GM19455 (cell line): ENCODE data around the gene GTPBP6.
"Not testable (repeated sequence)": the region's sequence is repeated elsewhere in the genome, so short reads cannot be mapped to it uniquely, and the experiment has no call there.

Experiments
- ATAC-seq: cut with Tn5 transposase; IDR thresholded peaks from one replicate; pipeline ENCODE4 v1.9.1; 2021; ENCODE audit not compliant: unreplicated experiment

Gene GTPBP6

DNA sequence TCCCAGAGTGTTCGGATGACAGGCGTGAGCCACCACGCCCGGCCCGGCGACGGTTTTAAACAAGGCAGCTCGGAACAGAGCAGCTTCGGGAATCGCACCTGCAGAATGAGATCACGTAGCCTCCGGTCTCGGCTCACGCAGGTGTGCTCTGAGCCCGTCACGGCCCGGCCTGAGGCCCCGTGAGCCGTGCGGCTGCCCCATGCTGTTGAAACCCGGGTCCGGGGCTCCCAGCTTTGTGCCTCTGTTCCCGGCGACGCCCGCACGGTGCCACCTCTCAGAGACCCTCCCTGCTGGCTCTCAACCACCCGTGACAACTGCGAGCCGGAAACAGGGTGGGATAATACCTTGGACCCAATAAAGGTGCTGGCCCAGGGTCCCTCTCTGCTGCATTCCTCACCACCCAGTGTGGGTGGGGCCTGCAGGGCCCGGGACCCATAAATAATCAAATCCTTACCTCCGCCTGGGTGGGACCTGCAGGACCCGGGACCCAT, 50.8 kb downstream of the GTPBP6 start:
- ATAC-seq: no peak

DNA sequence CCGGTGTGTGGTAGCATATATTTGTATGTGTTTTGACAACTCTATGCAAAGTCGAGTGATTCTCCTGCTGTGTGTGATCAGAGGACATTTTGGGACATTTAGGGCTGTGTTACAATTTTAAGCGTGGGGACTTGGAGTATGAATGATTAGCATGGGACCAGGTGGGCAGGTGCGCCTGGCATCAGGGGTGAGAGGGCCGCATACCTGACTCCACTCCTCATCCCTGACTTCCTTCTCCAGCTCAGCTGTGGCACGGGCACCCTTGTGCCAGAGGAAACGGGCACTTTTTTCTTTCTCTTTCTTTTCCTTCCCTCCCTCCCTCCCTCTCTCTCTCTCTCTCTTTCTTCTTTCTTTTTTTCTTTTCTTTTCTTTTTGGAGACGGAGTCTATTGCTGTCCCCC, 53.1 kb downstream of the GTPBP6 start:
- ATAC-seq: no peak

DNA sequence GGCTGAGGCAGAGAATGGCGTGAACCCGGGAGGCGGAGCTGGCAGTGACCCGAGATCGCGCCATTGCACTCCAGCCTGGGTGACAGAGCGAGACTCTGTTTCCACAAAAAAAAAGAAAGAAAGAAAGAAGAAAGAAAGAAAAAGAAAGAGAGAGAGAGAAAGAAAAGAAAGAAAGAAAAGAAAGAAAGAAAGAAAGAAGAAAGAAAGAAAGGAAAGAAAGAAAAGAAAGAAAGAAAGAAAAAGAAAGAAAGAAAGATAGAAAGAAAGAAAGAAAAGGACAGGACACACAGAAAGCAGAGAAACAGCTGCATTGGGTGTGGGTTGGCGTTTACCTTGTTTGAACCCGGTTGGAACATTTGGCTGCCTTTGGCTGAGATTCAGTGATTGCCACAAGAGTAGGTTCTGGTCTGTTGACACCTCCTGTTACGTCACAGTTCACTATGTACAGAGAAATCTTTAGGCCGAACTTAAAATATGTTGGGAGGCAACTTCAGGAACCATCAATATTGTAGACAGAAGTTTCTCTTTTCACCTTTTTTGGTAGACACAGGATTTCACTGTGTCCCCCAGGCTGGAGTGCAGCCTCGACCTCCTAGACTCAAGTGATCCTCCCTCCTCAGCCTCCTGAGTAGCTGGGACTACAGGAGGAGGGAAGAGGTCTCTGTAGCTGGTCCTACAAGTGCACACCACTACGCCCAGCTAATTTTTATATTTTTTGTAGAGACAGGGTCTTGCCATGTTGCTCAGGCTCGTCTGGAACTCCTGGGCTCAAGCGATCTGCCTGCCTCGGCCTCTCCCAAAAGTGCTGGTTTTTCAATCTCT, 53.8 kb downstream of the GTPBP6 start:
- no peak for ATAC-seq

DNA sequence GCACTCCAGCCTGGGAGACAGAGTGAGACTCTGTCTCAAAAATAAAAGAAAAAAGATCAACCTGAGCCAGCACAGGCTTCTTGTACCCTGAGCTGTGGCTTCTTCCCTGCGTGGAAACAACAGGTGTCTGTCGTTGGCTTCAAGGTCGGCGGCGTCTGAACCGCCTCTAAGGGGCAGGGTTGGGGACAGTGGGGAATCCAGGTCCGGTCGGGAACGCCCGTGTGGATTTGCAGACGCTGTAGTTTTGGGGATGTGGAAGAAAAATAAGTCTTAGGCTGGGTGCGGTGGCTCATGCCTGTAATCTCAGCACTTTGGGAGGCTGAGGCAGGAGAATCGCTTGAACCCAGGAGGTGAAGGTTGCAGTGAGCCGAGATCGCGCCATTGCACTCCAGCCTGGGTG, 54.6 kb downstream of the GTPBP6 start:
- not testable (repeated sequence) for ATAC-seq

GRCh38 chrX:262381-262909, 56.2 kb downstream of the GTPBP6 start:
- ATAC-seq: no peak

GRCh38 chrX:261919-262352, 56.7 kb downstream of the GTPBP6 start:
- ATAC-seq: no peak

DNA sequence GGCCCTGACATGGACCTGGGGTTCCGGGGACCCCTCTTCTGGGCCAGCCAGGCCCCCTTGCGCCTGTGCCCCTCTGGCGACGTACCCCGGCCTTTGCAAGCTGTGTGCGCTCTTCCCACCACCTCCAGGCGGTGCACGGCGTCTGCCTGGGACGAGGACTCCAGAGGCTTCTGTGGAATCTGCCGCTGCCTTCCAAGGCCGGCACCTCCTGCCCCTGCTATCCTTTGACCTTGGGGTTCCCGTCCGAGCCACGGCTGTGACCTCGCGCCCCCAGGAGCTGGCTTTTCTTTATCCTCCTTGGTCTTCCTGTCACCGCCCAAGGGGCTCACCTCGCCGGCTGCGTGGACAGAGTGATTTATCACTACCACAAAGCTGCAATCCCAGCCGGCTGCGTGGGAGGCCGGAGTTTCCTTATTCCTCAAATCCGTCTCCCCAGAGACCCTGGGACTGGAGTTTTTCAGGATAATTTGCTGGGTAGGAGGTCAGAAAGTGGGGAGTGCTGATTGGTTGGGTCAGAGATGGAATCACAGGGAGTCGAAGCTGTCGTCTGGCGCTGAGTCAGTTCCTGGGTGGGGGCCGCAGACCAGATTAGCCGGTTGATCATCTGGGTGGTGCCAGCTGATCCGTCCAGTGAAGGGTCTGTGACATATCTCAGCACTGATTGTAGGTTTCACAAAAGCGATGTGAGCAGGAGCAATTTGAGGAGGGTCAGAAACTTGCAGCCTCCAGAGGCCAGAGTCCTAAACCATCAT, 57.3 kb downstream of the GTPBP6 start:
- no peak for ATAC-seq

DNA sequence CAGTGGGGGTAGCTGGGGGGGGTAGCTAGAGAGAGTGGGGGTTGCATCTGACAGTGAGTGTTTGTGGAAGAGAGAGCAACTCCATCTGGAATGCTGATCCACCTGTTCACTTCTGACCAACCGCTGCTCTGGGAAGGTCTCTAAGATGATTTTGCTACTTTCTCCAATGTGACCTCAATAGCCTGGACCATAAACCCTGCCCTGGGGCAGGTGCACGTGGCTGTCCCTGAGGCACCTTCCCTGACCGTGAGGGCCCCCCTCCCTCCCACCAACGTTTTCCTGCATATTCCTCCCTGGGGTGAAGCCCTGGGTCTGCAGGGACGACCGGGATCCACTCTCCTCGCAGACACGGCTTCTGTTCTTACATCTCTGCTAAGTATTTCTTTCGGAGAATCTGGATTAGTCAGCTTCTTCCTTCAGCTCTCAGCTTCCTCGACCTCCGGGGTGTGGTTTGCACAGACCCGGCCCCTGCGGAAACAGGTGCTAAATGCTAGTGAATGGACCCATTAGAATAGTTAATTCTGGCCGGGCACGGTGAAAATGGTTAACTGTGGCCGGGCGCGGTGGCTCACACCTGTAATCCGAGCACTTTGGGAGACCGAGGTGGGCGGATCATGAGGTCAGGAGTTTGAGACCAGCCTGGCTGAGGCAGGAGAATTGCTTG, 58.8 kb downstream of the GTPBP6 start:
- no peak for ATAC-seq

DNA sequence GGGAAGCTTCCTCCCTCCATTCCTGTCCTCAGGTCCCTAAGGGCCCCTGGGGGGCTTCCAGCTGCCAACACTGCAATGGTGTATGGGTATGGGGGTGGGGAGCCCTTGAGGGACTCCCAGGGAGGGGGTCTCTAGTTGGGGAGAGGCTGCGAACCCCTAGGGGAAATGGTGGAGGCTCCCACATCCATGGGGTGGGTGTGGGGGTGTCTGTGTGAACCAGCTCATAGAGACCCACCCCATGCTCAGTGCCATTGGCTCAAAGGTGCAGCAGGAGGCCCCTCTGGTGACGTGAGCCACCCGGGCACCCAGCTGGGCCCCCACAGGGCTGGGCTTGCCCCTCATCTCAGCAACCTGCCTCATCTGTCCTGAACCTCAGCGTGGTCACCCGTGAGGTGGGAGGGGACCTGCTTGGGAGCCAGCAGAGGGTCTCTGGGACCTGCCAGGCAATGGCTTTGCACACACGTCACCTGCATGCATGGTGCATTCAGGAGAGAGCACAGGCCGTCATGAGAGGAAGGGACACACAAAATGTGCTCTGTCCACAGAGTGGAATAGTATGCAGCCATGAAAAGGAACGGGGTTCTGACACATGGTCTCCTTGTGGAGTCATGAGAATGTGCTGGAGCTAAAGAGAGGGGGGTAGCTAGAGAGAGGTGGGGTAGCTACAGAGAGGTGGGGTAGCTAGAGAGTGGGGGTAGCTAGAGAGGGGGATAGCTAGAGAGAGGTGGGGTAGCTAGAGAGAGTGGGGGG, 60.1 kb downstream of the GTPBP6 start:
- no peak for ATAC-seq

DNA sequence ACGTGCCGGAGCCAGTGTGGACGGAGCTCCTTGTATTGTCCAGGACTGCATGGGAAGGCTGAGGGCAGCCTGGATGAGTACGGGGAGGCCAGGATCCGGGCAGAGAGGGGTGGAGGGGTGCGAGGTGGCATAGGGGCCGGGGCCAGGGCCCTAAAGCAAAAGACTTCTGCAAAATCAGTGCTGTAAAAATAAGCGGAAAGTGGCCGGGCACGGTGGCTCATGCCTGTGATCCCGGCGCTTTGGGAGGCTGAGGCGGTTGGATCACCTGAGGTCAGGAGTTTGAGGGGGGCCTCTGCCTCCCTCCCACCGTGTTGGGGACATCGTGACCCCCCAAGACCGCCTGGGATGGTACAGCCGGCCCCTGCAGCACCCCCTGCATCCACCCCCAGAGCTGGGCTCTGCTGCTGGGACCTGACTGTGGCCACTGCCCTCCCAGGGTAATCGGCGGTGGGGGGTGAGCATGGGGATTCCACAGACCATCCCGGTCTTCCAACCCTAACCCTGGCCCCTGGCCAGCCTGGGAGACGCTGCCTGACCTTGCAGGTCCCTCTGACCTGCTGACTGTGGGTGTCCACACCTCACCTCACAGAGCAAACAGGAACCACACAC, 60.8 kb downstream of the GTPBP6 start:
- ATAC-seq: no peak

DNA sequence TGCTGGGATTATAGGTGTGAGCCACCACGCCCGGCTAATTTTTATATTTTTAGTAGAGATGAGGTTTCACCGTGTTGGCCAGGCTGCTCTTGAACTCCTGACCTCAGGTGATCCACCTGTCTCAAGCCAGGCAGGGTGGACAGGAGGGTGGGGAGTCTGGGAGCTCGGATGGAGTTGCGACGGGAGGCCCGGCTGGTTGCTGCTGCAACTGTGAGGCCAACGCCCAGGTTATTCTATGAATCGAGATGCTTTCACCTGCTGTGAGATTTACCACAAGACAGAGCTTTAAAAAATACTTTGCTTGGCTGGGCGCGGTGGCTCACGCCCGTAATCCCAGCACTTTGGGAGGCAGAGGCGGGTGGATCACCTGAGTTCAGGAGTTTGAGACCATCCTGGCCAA, 61.5 kb downstream of the GTPBP6 start:
- not testable (repeated sequence) for ATAC-seq

- ATAC-seq: no peak
These were observed 62.7 kb downstream of the GTPBP6 start for GRCh38 chrX:255923-256331.
